HG03521 (cell line): ENCODE results near the gene FRG1.
"Not testable (repeated sequence)": the region's sequence is repeated elsewhere in the genome, so short reads cannot be mapped to it uniquely, and the experiment has no call there.

Experiments
- ATAC-seq: cut with Tn5 transposase; IDR thresholded peaks from one replicate; pipeline ENCODE4 v1.9.1; 2021; ENCODE audit warnings: mild to moderate bottlenecking, moderate library complexity; ENCODE audit not compliant: unreplicated experiment

FRG1 gene

DNA sequence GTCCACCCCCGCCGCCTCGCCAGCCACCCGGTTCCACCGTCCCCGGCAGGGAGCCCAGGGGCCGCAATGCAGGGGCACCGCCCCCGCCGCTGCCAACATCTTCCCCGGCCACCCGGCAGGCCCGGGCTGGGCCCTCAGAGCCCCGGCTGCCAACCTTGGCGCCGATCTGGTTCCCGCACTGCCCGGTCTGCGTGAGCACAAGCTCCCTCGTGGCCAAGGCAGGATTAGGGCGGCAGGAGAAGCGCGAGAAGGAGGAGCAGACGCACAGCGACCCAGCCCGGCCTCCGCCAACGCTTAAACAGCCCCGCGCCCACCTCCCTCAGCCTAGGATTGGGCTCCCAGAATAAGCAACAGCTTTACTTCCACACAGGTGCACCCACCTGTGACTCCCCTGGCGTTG is 44.0 kb downstream of the FRG1 start:
- not testable (repeated sequence) for ATAC-seq

DNA sequence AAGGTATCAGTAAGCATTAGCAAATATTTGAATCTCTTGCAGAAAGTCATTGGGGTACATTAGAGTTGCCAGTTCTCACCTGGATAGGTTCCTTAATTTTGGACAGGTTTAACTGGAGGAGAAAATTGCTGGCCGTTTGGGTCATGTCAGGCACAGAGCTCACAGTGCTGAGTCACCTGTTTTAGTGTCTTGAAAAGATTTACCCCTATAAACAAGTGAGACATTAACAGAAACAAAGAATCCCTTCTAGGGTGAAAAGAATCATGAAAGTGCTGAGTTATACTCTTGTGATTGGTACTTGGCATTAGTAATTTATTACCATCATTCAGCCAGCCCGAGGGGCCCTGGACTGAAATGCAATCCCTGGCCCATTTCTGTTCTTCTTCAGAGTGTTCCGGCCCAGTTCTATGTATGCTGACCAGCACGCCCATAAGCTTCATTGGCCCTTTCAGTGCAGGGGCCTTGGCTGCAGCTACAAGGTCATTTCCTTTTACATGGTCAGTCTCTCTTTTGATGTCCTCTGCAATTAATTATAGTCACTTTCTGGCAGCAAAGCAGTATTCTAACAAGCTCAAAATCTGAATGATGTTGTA is 45.1 kb downstream of the FRG1 start:
- not testable (repeated sequence) for ATAC-seq

DNA sequence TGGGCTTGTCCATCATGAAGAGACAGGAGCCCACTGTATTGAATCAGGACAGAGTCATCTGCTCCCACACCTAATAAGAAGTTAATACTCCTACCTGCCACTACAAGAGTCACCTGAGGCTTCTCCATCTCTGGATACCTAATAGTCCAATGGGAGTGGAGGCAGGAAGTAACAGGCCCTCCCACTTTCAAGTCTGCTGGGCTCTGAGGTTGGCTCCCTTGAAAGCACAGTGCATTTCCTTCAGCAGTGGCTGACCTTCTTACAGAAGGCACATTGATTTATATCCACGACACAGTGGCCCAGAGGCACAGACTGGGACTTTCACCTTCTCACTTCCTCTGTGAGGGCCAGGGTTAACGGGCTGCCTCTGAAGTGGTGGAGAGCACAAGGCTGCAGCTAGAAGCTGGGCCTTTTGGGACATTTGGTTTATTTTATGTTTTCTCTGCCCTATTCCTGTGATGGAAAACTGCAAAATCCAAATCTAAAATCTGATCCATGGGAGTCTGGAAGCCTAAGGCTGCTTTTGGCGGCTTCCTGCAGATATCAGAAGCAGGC is 48.3 kb downstream of the FRG1 start:
- no peak for ATAC-seq

DNA sequence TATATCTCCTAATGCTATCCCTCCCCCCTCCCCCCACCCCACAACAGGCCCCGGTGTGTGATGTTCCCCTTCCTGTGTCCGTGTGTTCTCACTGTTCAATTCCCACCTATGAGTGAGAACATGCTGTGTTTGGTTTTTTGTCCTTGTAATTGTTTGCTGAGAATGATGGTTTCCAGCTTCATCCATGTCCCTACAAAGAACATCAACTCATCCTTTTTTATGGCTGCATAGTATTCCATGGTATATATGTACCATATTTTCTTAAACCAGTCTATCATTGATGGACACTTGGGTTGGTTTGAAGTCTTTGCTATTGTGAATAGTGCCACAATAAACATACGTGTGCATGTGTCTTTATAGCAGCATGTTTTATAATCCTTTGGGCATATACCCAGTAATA is 49.3 kb downstream of the FRG1 start:
- ATAC-seq = not testable (repeated sequence)
